H1 (cell line): ENCODE measurements around the gene MMUT. TPM values are rescaled to one million over a fixed set of nuclear protein-coding genes. Genes with fewer than 3 reads are reported as not detected.

Experiments
- CTCF ChIA-PET: fragments of 300-600 bp; sonication (Branson Sonifier 250); formaldehyde crosslinking; loops from one replicate; lab custom pipeline; 2021; ENCODE audit not compliant: partially characterized antibody; lab: Charles Lee
- POLR2A ChIA-PET: fragments of 300-600 bp; sonication (Branson Sonifier 250); formaldehyde crosslinking; loops from one replicate; lab custom pipeline; 2021; ENCODE audit warnings: inconsistent platforms; ENCODE audit not compliant: partially characterized antibody; lab: Charles Lee
- DNase-seq, 2 experiments: peaks; one replicate each; pipeline versions ENCODE4 v3.0.0 to v3.0.0-alpha.2; 2010 to 2022; ENCODE audit warnings: low spot score in 2 of 2, low read depth in 1 of 2, mixed read lengths in 1 of 2
- FAIRE-seq: peaks from 2 replicates; lab custom pipeline; 2011; peaks lifted over from hg19 to GRCh38; lab: Jason Lieb, UNC
- H2AFZ ChIP-seq: 2 replicates; pipeline ENCODE4 v1.8.1; 2012; ENCODE audit warnings: low read length, inconsistent platforms
- H2AK5ac ChIP-seq: 2 replicates; pipeline ENCODE4 v1.6.1; 2013; ENCODE audit warnings: low read depth, low read length
- H2BK120ac ChIP-seq: replicated peaks from 2 replicates; pipeline ENCODE3; 2013; ENCODE audit warnings: low read depth, low read length, inconsistent platforms
- H2BK12ac ChIP-seq: 2 replicates; pipeline ENCODE4 v1.6.1; 2013; ENCODE audit warnings: low read depth, low read length
- H2BK15ac ChIP-seq: 2 replicates; pipeline ENCODE4 v1.6.1; 2013; ENCODE audit warnings: low read length
- H2BK20ac ChIP-seq: 2 replicates; pipeline ENCODE4 v1.6.1; 2013; ENCODE audit warnings: low read length
- H2BK5ac ChIP-seq: 2 replicates; pipeline ENCODE4 v1.6.1; 2013; ENCODE audit warnings: low read depth, low read length
- H3K14ac ChIP-seq: 2 replicates; pipeline ENCODE4 v1.6.1; 2013; ENCODE audit warnings: inconsistent platforms; ENCODE audit not compliant: insufficient read length
- H3K18ac ChIP-seq: 2 replicates; pipeline ENCODE4 v1.6.1; 2013; ENCODE audit warnings: low read length; ENCODE audit errors: extremely low read depth
- H3K23ac ChIP-seq: 2 replicates; pipeline ENCODE4 v1.6.1; 2013; ENCODE audit warnings: inconsistent platforms; ENCODE audit not compliant: insufficient read length
- H3K23me2 ChIP-seq: 2 replicates; pipeline ENCODE4 v1.6.1; 2013; ENCODE audit warnings: low read depth, low read length
- H3K27ac ChIP-seq: 2 replicates; pipeline ENCODE4 v1.6.1; 2011; ENCODE audit warnings: low read depth, low read length, inconsistent platforms
- H3K27me3 ChIP-seq, 4 experiments: replicated peaks in 1 of 4; 1 replicate in 1 of 4; 2 replicates in 3 of 4; pipeline versions ENCODE4 v1.6.1 to v1.8.1; 2011 to 2013; ENCODE audit warnings: low read length in 3 of 4, mild to moderate bottlenecking in 3 of 4, inconsistent platforms in 2 of 4, mixed read lengths in 2 of 4, moderate library complexity in 1 of 4; ENCODE audit not compliant: control insufficient read depth in 3 of 4, insufficient read depth in 3 of 4; ENCODE audit errors: extremely low read depth in 1 of 4
- H3K36me3 ChIP-seq, 4 experiments: 2 replicates each; pipeline versions ENCODE4 v1.6.1 to v1.8.1; 2011 to 2013; ENCODE audit warnings: mild to moderate bottlenecking in 4 of 4, low read length in 3 of 4, moderate library complexity in 2 of 4, control low read depth in 1 of 4, inconsistent platforms in 1 of 4; ENCODE audit not compliant: insufficient read depth in 4 of 4, control insufficient read depth in 2 of 4
- H3K4ac ChIP-seq: replicated peaks from 2 replicates; pipeline ENCODE3; 2013; ENCODE audit warnings: low read length, low read depth, mixed read lengths, inconsistent platforms; ENCODE audit not compliant: insufficient read length
- H3K4me1 ChIP-seq, 4 experiments: replicated peaks in 1 of 4; 1 replicate in 1 of 4; 2 replicates in 3 of 4; pipeline versions ENCODE4 v1.6.1 to v1.8.1; 2011 to 2013; ENCODE audit warnings: low read length in 3 of 4, inconsistent platforms in 2 of 4, mixed read lengths in 1 of 4; ENCODE audit not compliant: insufficient read depth in 4 of 4, control insufficient read depth in 3 of 4
- H3K4me2 ChIP-seq, 2 experiments: 2 replicates each; pipeline versions ENCODE4 v1.6.1 to v1.8.1; 2011 to 2013; ENCODE audit warnings: low read depth in 2 of 2, low read length in 2 of 2, control low read depth in 1 of 2, inconsistent platforms in 1 of 2, mild to moderate bottlenecking in 1 of 2; ENCODE audit not compliant: insufficient read depth in 1 of 2
- H3K4me3 ChIP-seq, 4 experiments: fragments of 200-600, 300-600 bp in 1 of 4; sonication (generic), shearing (Covaris generic), sonication (Bioruptor Twin) in 1 of 4; 2 replicates each; pipeline versions ENCODE4 v1.5.1 to v1.8.1; 2011 to 2016; ENCODE audit warnings: low read length in 4 of 4, low read depth in 3 of 4, control low read depth in 2 of 4, inconsistent platforms in 2 of 4, mild to moderate bottlenecking in 2 of 4, mixed read lengths in 1 of 4, moderate library complexity in 1 of 4; ENCODE audit not compliant: insufficient read depth in 2 of 4; ENCODE audit errors: extremely low read depth in 1 of 4
- H3K56ac ChIP-seq: replicated peaks from 2 replicates; pipeline ENCODE3; 2013; ENCODE audit warnings: low read depth, mild to moderate bottlenecking, mixed read lengths, low read length, inconsistent platforms; ENCODE audit not compliant: insufficient read length
- H3K79me1 ChIP-seq: 2 replicates; pipeline ENCODE4 v1.6.1; 2013; ENCODE audit warnings: low read depth, low read length, control low read depth
- H3K79me2 ChIP-seq, 2 experiments: 2 replicates each; pipeline versions ENCODE4 v1.6.1 to v1.8.1; 2012 to 2013; ENCODE audit warnings: low read length in 2 of 2, mild to moderate bottlenecking in 2 of 2, inconsistent platforms in 1 of 2; ENCODE audit not compliant: insufficient read depth in 2 of 2, control insufficient read depth in 1 of 2
- H3K9ac ChIP-seq, 4 experiments: replicated peaks in 1 of 4; 1 replicate in 1 of 4; 2 replicates in 3 of 4; pipeline versions ENCODE4 v1.6.1 to v1.8.1; 2011 to 2013; ENCODE audit warnings: low read depth in 3 of 4, low read length in 3 of 4, control low read depth in 2 of 4, mild to moderate bottlenecking in 2 of 4, moderate library complexity in 2 of 4, inconsistent platforms in 1 of 4; ENCODE audit errors: extremely low read depth in 1 of 4
- H3K9me3 ChIP-seq, 2 experiments: 2 replicates each; pipeline versions ENCODE4 v1.6.1 to v1.8.1; 2012 to 2013; ENCODE audit warnings: mild to moderate bottlenecking in 2 of 2, moderate library complexity in 2 of 2, control low read depth in 1 of 2, inconsistent platforms in 1 of 2, low read depth in 1 of 2, low read length in 1 of 2, mixed read lengths in 1 of 2; ENCODE audit not compliant: insufficient read depth in 2 of 2
- H4K20me1 ChIP-seq, 2 experiments: replicated peaks in 1 of 2; 2 replicates each; pipeline versions ENCODE3 to v1.8.1; 2011 to 2013; ENCODE audit warnings: inconsistent platforms in 2 of 2, low read length in 2 of 2, mild to moderate bottlenecking in 1 of 2; ENCODE audit not compliant: insufficient read depth in 2 of 2, control insufficient read depth in 1 of 2
- H4K5ac ChIP-seq: 2 replicates; pipeline ENCODE4 v1.6.1; 2013; ENCODE audit warnings: low read length, low read depth, mixed read lengths, inconsistent platforms; ENCODE audit not compliant: insufficient read length
- H4K8ac ChIP-seq: 2 replicates; pipeline ENCODE4 v1.8.0; 2013; ENCODE audit warnings: mild to moderate bottlenecking, moderate library complexity, low read length, inconsistent platforms; ENCODE audit not compliant: insufficient read depth; ENCODE audit errors: extremely low read depth
- H4K91ac ChIP-seq: replicated peaks from 2 replicates; pipeline ENCODE3; 2013; ENCODE audit warnings: low read length, mixed read lengths, inconsistent platforms; ENCODE audit not compliant: insufficient read length
- CBX5 ChIP-seq: fragments of 300-800, 300-1000 bp; sonication (generic); IDR thresholded peaks from 2 replicates; pipeline ENCODE4 v1.7.1; 2016; ENCODE audit warnings: antibody characterized with exemption, low read length, low read depth
- JUND ChIP-seq: IDR thresholded peaks from 2 replicates; pipeline ENCODE4 v1.6.1; 2011; ENCODE audit warnings: mild to moderate bottlenecking, improper control_type of control experiment, low read length
- RBBP5 ChIP-seq: IDR thresholded peaks from 2 replicates; pipeline ENCODE4 v1.7.1; 2012; ENCODE audit warnings: low read depth, mild to moderate bottlenecking, inconsistent platforms, low read length, moderate library complexity, borderline replicate concordance
- RXRA ChIP-seq: IDR thresholded peaks from 2 replicates; pipeline ENCODE4 v1.6.1; 2011; ENCODE audit warnings: low read depth, mild to moderate bottlenecking, low read length, moderate library complexity; ENCODE audit not compliant: insufficient read depth
- WGBS, 2 experiments: shearing (Covaris generic) in 1 of 2; methylation state at CpG; one replicate each; pipeline versions ENCODE4 v1.1.6 to v1.1.7; 2013 to 2015; ENCODE audit warnings: low lambda C conversion rate in 2 of 2, mixed read lengths in 2 of 2, inconsistent platforms in 1 of 2, low coverage in 1 of 2, missing lambda C conversion rate in 1 of 2; ENCODE audit not compliant: insufficient replicate concordance in 2 of 2, insufficient coverage in 1 of 2, insufficient read length in 1 of 2; ENCODE audit errors: extremely low coverage in 1 of 2, missing lambda C conversion rate in 1 of 2; 5-methylcytosine and 5-hydroxymethylcytosine counted together
- polyA plus RNA-seq, 7 experiments: library from polyadenylated mRNA; depleted of rRNA in 3 of 7; stranded (reverse) in 5 of 7; unstranded in 2 of 7; fragments of >200 nt in 5 of 7; fragments of 200-250 nt in 2 of 7; gene quantifications; 1 replicate in 5 of 7; 2 replicates in 1 of 7; 4 replicates in 1 of 7; pipeline versions ENCODE4 v1.2.1 to v1.2.3, GENCODE V29; 2011 to 2013; ENCODE audit warnings: missing spikeins in 2 of 7, mixed read lengths in 2 of 7
- total RNA-seq: library from RNA; stranded (reverse); fragmentation: NEBNext Ultra II Directional; extraction: Animal tissue kit (Norgen Biotek cat#: 25700); gene quantifications from 2 replicates; pipeline ENCODE4 v1.2.1, GENCODE V29; 2021

The MMUT gene
- total and polyA plus RNA-seq, 2 of the 8 experiments (the other 6 are each of a cell fraction or from before 2014, with no cell fraction given), result 5.2 to 13.0 TPM

DNA sequence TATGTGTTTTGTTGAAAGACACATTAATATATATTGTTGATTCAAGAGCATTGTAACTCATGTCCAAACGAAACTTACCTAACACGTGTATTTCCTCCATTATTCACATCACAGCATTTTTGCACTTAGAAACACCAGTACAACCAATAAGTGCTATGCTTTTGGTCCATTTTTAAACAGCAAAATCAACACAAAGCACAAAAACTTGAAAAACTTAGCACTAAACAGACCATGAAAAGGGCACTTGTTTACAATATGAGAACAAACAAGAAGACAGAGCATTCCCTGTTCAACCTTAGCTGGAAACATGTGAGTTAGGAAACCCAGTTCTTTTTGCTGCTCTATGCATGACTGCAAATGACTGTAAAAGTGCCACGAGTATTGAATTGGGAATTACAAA, 46.3 kb upstream of the MMUT start:
- no peak overlapping the region for H3K27ac ChIP-seq
- FAIRE-seq, result no peak
- CTCF ChIA-PET, result no interaction called here
- H3K9ac ChIP-seq, result no peak overlapping the region
- peaks cover 2 to 5% of the 10 kb centered on the region in 2 experiments for H3K9me3 ChIP-seq
- H3K79me2 ChIP-seq, result no peaks in the 10 kb centered on the region
- H2BK5ac ChIP-seq, result no peak overlapping the region
- H4K20me1 ChIP-seq, result no peaks in the 10 kb centered on the region
- H2BK15ac ChIP-seq, result no peak overlapping the region
- DNase-seq, result no peak
- no peak overlapping the region for H2AFZ ChIP-seq
- no peak overlapping the region for H3K14ac ChIP-seq
- no peak overlapping the region for H2AK5ac ChIP-seq
- H4K91ac ChIP-seq, result no peak overlapping the region
- H2BK20ac ChIP-seq, result no peak overlapping the region
- H4K8ac ChIP-seq, result no peak overlapping the region
- no peaks in the 10 kb centered on the region for H3K36me3 ChIP-seq
- H3K23ac ChIP-seq, result no peak overlapping the region
- WGBS, 2 experiments, result 90% methylated on average over 3 of the region's 3 CpGs; no CpG with 5 or more reads in 1 of the 2 experiments
- no peak overlapping the region for H2BK120ac ChIP-seq
- H3K79me1 ChIP-seq, result no peaks in the 10 kb centered on the region
- POLR2A ChIA-PET, result no interaction called here
- H3K27me3 ChIP-seq, result no peaks in the 10 kb centered on the region
- no peak overlapping the region for H3K18ac ChIP-seq
- no peak overlapping the region for H2BK12ac ChIP-seq
- H3K4me3 ChIP-seq, result no peak overlapping the region
- H3K4ac ChIP-seq, result no peak overlapping the region
- no peak overlapping the region for H3K4me2 ChIP-seq
- no peak overlapping the region for H3K56ac ChIP-seq
- no peak overlapping the region for H4K5ac ChIP-seq
- H3K23me2 ChIP-seq, result no peaks in the 10 kb centered on the region
- H3K4me1 ChIP-seq, result peaks cover 0 to 2% (median under 1%) of the 10 kb centered on the region in 4 experiments; a peak in 2 of 7 replicates
- TF ChIP-seq JUND, result no peak
- no peak for TF ChIP-seq RBBP5
- TF ChIP-seq CBX5, result no peak
- no peak for TF ChIP-seq RXRA
